Hepatocyte (in vitro differentiated cells): ENCODE measurements around the gene NPB. TPM values are rescaled to one million over a fixed set of nuclear protein-coding genes. Genes with fewer than 3 reads are reported as not detected.
"Not testable (repeated sequence)": the region's sequence is repeated elsewhere in the genome, so short reads cannot be mapped to it uniquely, and the experiment has no call there.

Source experiments
- DNase-seq: peaks from one replicate; pipeline ENCODE4 v3.0.0-alpha.2; 2016; ENCODE audit warnings: low spot score
- H2AFZ ChIP-seq: fragments of 200-600 bp; sonication (generic); 2 replicates; pipeline ENCODE4 v1.6.0; 2016; ENCODE audit warnings: antibody characterized with exemption, mild to moderate bottlenecking
- H3K27ac ChIP-seq: fragments of 200-600 bp; sonication (generic); 2 replicates; pipeline ENCODE4 v1.5.1; 2016; ENCODE audit warnings: mild to moderate bottlenecking
- H3K27me3 ChIP-seq: fragments of 200-600 bp; sonication (generic); 2 replicates; pipeline ENCODE4 v1.6.1; 2016
- H3K36me3 ChIP-seq: fragments of 200-600 bp; sonication (generic); replicated peaks from 2 replicates; pipeline ENCODE4 v1.5.1; 2016; ENCODE audit warnings: low read depth; ENCODE audit not compliant: insufficient read depth
- H3K4me1 ChIP-seq: fragments of 200-600 bp; sonication (generic); 2 replicates; pipeline ENCODE4 v1.5.1; 2016; ENCODE audit warnings: mild to moderate bottlenecking, moderate library complexity; ENCODE audit not compliant: insufficient read depth
- H3K4me2 ChIP-seq: fragments of 200-600 bp; sonication (generic); 2 replicates; pipeline ENCODE4 v1.6.0; 2016
- H3K4me3 ChIP-seq: fragments of 200-600 bp; sonication (generic); 2 replicates; pipeline ENCODE4 v1.5.1; 2016; ENCODE audit warnings: mild to moderate bottlenecking
- H3K79me2 ChIP-seq: fragments of 200-600 bp; sonication (generic); 2 replicates; pipeline ENCODE4 v1.6.0; 2017; ENCODE audit warnings: mild to moderate bottlenecking
- H3K9me2 ChIP-seq: fragments of 200-600 bp; sonication (generic); replicated peaks from 2 replicates; pipeline ENCODE4 v1.6.0; 2017; ENCODE audit warnings: mild to moderate bottlenecking; ENCODE audit not compliant: insufficient read depth
- H3K9me3 ChIP-seq: fragments of 200-600 bp; sonication (generic); 2 replicates; pipeline ENCODE4 v1.5.1; 2016; ENCODE audit warnings: low read depth, mild to moderate bottlenecking
- H4K20me1 ChIP-seq: fragments of 200-600 bp; sonication (generic); 2 replicates; pipeline ENCODE4 v1.6.0; 2016; ENCODE audit warnings: mild to moderate bottlenecking; ENCODE audit not compliant: insufficient read depth, poor library complexity, severe bottlenecking
- EZH2 ChIP-seq: fragments of 200-600 bp; sonication (generic); IDR thresholded peaks from 2 replicates; pipeline ENCODE4 v1.6.1; 2016; ENCODE audit warnings: antibody characterized with exemption, mild to moderate bottlenecking, borderline replicate concordance
- EZH2phosphoT487 ChIP-seq: fragments of 200-600 bp; sonication (generic); IDR thresholded peaks from one replicate; pipeline ENCODE4 v1.6.1; 2018; ENCODE audit warnings: antibody characterized with exemption, mild to moderate bottlenecking, low read depth, moderate library complexity; ENCODE audit not compliant: unreplicated experiment, severe bottlenecking
- WGBS: methylation state at CpG from one replicate; pipeline ENCODE4 v1.1.6; 2016; ENCODE audit warnings: low lambda C conversion rate; ENCODE audit errors: missing lambda C conversion rate; 5-methylcytosine and 5-hydroxymethylcytosine counted together
- polyA plus RNA-seq: library from polyadenylated mRNA; unstranded; fragments of >200 nt; fragmentation: Nextera tagmentation; extraction: Ambion mirVana; gene quantifications from 2 replicates; pipeline ENCODE4 v1.2.1, GENCODE V29; 2016
- total RNA-seq: library from RNA; depleted of rRNA; stranded (reverse); fragments of >200 nt; gene quantifications from 2 replicates; pipeline ENCODE4 v1.2.3, GENCODE V29; 2014
- TF ChIP-seq, protein P1 (sequence below): fragments of 200-600 bp; sonication (generic); IDR thresholded peaks from 2 replicates; pipeline ENCODE4 v1.5.1; 2016; ENCODE audit warnings: antibody characterized with exemption, mild to moderate bottlenecking; ENCODE audit not compliant: poor library complexity

The NPB gene
- total and polyA plus RNA-seq, 2 experiments from 2014 or later = 0.47 to 2.2 TPM

DNA sequence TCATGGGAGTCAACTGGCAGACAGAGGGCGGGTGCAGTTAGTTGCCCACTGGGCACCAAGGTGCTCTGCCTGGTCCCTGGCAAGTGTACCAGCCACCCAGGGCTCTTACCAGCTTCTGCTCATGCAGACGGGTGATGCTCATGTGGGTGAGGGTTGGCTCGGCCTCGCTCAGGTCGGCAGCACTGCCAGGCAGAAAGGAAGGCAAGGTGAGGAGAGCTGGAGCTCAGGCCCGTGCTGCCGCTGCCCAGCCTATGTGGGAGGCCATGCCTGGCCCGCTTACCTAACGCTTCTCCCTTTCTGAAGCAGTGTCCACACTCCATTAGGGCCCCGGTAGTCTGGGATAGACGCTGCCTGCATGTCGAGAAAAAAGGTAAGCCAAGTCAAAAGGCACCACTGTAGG, 13.3 kb downstream of the NPB start:
- no peak overlapping the region for H3K4me2 ChIP-seq
- H4K20me1 ChIP-seq = peaks cover 16% of the 10 kb centered on the region
- H3K9me2 ChIP-seq = no peaks in the 10 kb centered on the region
- no peaks in the 10 kb centered on the region for H3K36me3 ChIP-seq
- H3K4me1 ChIP-seq = peaks cover 22% of the 10 kb centered on the region
- H3K79me2 ChIP-seq = peaks cover 44% of the 10 kb centered on the region
- no peak overlapping the region for H3K4me3 ChIP-seq
- H2AFZ ChIP-seq = no peak overlapping the region
- TF ChIP-seq EZH2 (no peak), EZH2phosphoT487 (no peak)
- TF ChIP-seq, protein P1, sequence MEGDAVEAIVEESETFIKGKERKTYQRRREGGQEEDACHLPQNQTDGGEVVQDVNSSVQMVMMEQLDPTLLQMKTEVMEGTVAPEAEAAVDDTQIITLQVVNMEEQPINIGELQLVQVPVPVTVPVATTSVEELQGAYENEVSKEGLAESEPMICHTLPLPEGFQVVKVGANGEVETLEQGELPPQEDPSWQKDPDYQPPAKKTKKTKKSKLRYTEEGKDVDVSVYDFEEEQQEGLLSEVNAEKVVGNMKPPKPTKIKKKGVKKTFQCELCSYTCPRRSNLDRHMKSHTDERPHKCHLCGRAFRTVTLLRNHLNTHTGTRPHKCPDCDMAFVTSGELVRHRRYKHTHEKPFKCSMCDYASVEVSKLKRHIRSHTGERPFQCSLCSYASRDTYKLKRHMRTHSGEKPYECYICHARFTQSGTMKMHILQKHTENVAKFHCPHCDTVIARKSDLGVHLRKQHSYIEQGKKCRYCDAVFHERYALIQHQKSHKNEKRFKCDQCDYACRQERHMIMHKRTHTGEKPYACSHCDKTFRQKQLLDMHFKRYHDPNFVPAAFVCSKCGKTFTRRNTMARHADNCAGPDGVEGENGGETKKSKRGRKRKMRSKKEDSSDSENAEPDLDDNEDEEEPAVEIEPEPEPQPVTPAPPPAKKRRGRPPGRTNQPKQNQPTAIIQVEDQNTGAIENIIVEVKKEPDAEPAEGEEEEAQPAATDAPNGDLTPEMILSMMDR = no peak
- no peak for DNase-seq
- no peak overlapping the region for H3K27ac ChIP-seq
- no peaks in the 10 kb centered on the region for H3K27me3 ChIP-seq
- 96% methylated on average over 12 of the region's 12 CpGs for WGBS
- no peaks in the 10 kb centered on the region for H3K9me3 ChIP-seq

GRCh38 chr17:81916234-81917001, 14.4 kb downstream of the NPB start:
- peaks cover 55% of the 10 kb centered on the region for H3K79me2 ChIP-seq
- no peaks in the 10 kb centered on the region for H3K9me3 ChIP-seq
- H3K9me2 ChIP-seq = no peaks in the 10 kb centered on the region
- H3K36me3 ChIP-seq = no peaks in the 10 kb centered on the region
- no peak overlapping the region for H3K4me3 ChIP-seq
- no peak for TF ChIP-seq EZH2
- TF ChIP-seq, protein P1 = no peak
- H3K4me1 ChIP-seq = peaks cover 21% of the 10 kb centered on the region
- H4K20me1 ChIP-seq = peaks cover 26% of the 10 kb centered on the region
- H2AFZ ChIP-seq = no peak overlapping the region
- peak overlapping the region; percentile 96 for H3K4me2 ChIP-seq
- peak overlapping the region; percentile 82 for H3K27ac ChIP-seq
- H3K27me3 ChIP-seq = no peaks in the 10 kb centered on the region
- 80% methylated on average over 21 of the region's 21 CpGs for WGBS
- DNase-seq = peak; percentile 60

- Histone ChIP-seq H3K27ac (peak within 1 kb of the TSS; percentile 82), H4K20me1 (peaks cover 37% of the 10 kb centered on the region), H3K27me3 (no peaks in the 10 kb centered on the region), H2AFZ (no peak within 1 kb of the TSS), H3K79me2 (peaks cover 69% of the 10 kb centered on the region), H3K9me3 (no peaks in the 10 kb centered on the region), H3K4me1 (peaks cover 18% of the 10 kb centered on the region), H3K36me3 (no peaks in the 10 kb centered on the region), H3K9me2 (no peaks in the 10 kb centered on the region), H3K4me2 (peak within 1 kb of the TSS; percentile 96), H3K4me3 (peak within 1 kb of the TSS; percentile 100)
- WGBS = 3% methylated on average over 58 of the region's 94 CpGs
- TF ChIP-seq, protein P1 = no peak
- no peak for TF ChIP-seq EZH2phosphoT487
- TF ChIP-seq EZH2 = no peak
- peak; percentile 91 for DNase-seq
Observed at GRCh38 chr17:81917565-81918332, 15.7 kb downstream of the NPB start, which contains the start of gene SIRT7. Gene SIRT7 (minus strand): TSS chr17:81918176. CDS start chr17:81918131, 45 bp downstream.

- not testable (repeated sequence) for DNase-seq, H3K27me3 ChIP-seq, H2AFZ ChIP-seq, H3K9me3 ChIP-seq, H3K9me2 ChIP-seq, H3K36me3 ChIP-seq
- Histone ChIP-seq H3K27ac (peak overlapping the region; percentile 82), H3K4me3 (peak overlapping the region; percentile 100), H3K79me2 (peaks cover 74% of the 10 kb centered on the region), H4K20me1 (peaks cover 39% of the 10 kb centered on the region), H3K4me1 (peaks cover 19% of the 10 kb centered on the region), H3K4me2 (peak overlapping the region; percentile 96)
- WGBS = 39% methylated on average over 8 of the region's 9 CpGs
Observed at GRCh38 chr17:81918333-81918669, 16.3 kb downstream of the NPB start.
